HG03457 (cell line): Measurements from ENCODE around the gene TMEM39B.
"Not testable (repeated sequence)": the region's sequence is repeated elsewhere in the genome, so short reads cannot be mapped to it uniquely, and the experiment has no call there.

Experiments used
- ATAC-seq: cut with Tn5 transposase; IDR thresholded peaks from one replicate; pipeline ENCODE4 v1.9.1; 2021; ENCODE audit warnings: moderate number of reproducible peaks; ENCODE audit not compliant: unreplicated experiment

The TMEM39B gene

GRCh38 chr1:32072622-32073298 lies at the start of gene TMEM39B:
TMEM39B (plus strand) TSS chr1:32072939; CDS start chr1:32073048, 109 bp downstream.
- ATAC-seq = peak; percentile 64

GRCh38 chr1:32023351-32023750 lies 49.4 kb upstream of the TMEM39B start:
- ATAC-seq = no peak

GRCh38 chr1:32025515-32025914 lies 47.2 kb upstream of the TMEM39B start:
- no peak for ATAC-seq

- no peak for ATAC-seq
Observed at GRCh38 chr1:32028746-32029145, 44.0 kb upstream of the TMEM39B start.

GRCh38 chr1:32031578-32032274 lies 41.0 kb upstream of the TMEM39B start:
- no peak for ATAC-seq

GRCh38 chr1:32032275-32032615 lies 40.5 kb upstream of the TMEM39B start:
- ATAC-seq = no peak

GRCh38 chr1:32035119-32035518 lies 37.6 kb upstream of the TMEM39B start:
- no peak for ATAC-seq

GRCh38 chr1:32040711-32041110 lies 32.0 kb upstream of the TMEM39B start:
- ATAC-seq = no peak

- no peak for ATAC-seq
Observed at GRCh38 chr1:32042330-32042729, 30.4 kb upstream of the TMEM39B start.

GRCh38 chr1:32044234-32044633 lies 28.5 kb upstream of the TMEM39B start:
- ATAC-seq = no peak

GRCh38 chr1:32045772-32046171 lies 27.0 kb upstream of the TMEM39B start:
- no peak for ATAC-seq

GRCh38 chr1:32047701-32048100 lies 25.0 kb upstream of the TMEM39B start:
- no peak for ATAC-seq

- ATAC-seq = no peak
Observed at GRCh38 chr1:32048440-32048839, 24.3 kb upstream of the TMEM39B start.

GRCh38 chr1:32051706-32052105 lies 21.0 kb upstream of the TMEM39B start:
- no peak for ATAC-seq

GRCh38 chr1:32052887-32053286 lies 19.9 kb upstream of the TMEM39B start:
- no peak for ATAC-seq

GRCh38 chr1:32055416-32055815 lies 17.3 kb upstream of the TMEM39B start:
- ATAC-seq = no peak

- no peak for ATAC-seq
Observed at GRCh38 chr1:32056598-32056997, 16.1 kb upstream of the TMEM39B start.

- ATAC-seq = no peak
Observed at GRCh38 chr1:32060914-32061313, 11.8 kb upstream of the TMEM39B start.

- ATAC-seq = no peak
Observed at GRCh38 chr1:32062867-32063230, 9.9 kb upstream of the TMEM39B start.

GRCh38 chr1:32063261-32063681 lies 9.5 kb upstream of the TMEM39B start:
- ATAC-seq = no peak

- not testable (repeated sequence) for ATAC-seq
Observed at GRCh38 chr1:32065613-32066488, 6.9 kb upstream of the TMEM39B start.

- ATAC-seq = no peak
Observed at GRCh38 chr1:32066489-32066873, 6.3 kb upstream of the TMEM39B start.
